Measurements from ENCODE around the gene ESD.

DNA sequence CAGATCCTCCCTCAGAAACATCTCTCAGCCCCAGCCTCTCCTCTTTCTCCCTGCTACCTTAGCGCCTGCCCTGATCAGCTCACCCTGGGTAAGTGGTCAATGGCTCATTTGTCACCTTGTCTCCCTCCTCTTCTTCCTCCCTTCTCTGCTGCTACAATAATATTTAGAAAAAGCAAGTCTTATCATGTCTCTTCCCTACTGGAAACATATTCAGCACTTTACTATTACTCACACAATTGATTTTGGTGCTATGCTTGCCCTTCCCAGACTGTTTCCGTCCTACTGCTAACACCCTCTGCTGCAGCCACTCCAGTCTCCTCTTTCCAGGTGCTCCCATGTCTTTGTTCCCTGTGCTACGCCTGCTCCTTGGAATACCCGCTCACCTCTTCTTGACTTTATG is 35.8 kb downstream of the ESD start:
- no peak for TF ChIP-seq CTCF (IDR thresholded peaks at IDR 0.05)
- TF ChIP-seq POLR2A (IDR thresholded peaks at IDR 0.05), result no peak
